GM21515 (cell line): ENCODE results near the gene ZNF837.
"Not testable (repeated sequence)": the region's sequence is repeated elsewhere in the genome, so short reads cannot be mapped to it uniquely, and the experiment has no call there.

ENCODE experiments used
- ATAC-seq: cut with Tn5 transposase; IDR thresholded peaks from one replicate; pipeline ENCODE4 v1.9.1; 2021; ENCODE audit not compliant: unreplicated experiment

ZNF837 gene

GRCh38 chr19:58380662-58381459 is at the start of gene ZNF837:
Gene ZNF837, minus strand, starts transcription at chr19:58381030. Its CDS starts 11,698 bp downstream, at chr19:58369332.
- ATAC-seq, result peak; percentile 72

GRCh38 chr19:58429745-58430144 is 48.9 kb upstream of the ZNF837 start:
- no peak for ATAC-seq

- no peak for ATAC-seq
Measured at GRCh38 chr19:58428617-58429016, 47.8 kb upstream of the ZNF837 start.

GRCh38 chr19:58417071-58417470 is 36.2 kb upstream of the ZNF837 start:
- ATAC-seq, result no peak

- ATAC-seq, result no peak
Measured at GRCh38 chr19:58416604-58417003, 35.8 kb upstream of the ZNF837 start.

GRCh38 chr19:58409010-58409790 is 28.4 kb upstream of the ZNF837 start:
- ATAC-seq, result peak; percentile 19

- peak; percentile 86 for ATAC-seq
Measured at GRCh38 chr19:58408152-58409009, 27.6 kb upstream of the ZNF837 start, which contains the start of gene ZNF584. Gene ZNF584, plus strand, starts transcription at chr19:58408649. Its CDS starts 499 bp downstream, at chr19:58409148.

GRCh38 chr19:58407658-58408151 is 26.9 kb upstream of the ZNF837 start:
- peak; percentile 11 for ATAC-seq

- no peak for ATAC-seq
Measured at GRCh38 chr19:58406818-58407657, 26.2 kb upstream of the ZNF837 start.

- not testable (repeated sequence) for ATAC-seq
Measured at GRCh38 chr19:58403920-58404478, 23.2 kb upstream of the ZNF837 start.

- ATAC-seq, result no peak
Measured at GRCh38 chr19:58401840-58402421, 21.1 kb upstream of the ZNF837 start.

- peak; percentile 96 for ATAC-seq
Measured at GRCh38 chr19:58400916-58401839, 20.3 kb upstream of the ZNF837 start.

- no peak for ATAC-seq
Measured at GRCh38 chr19:58400316-58400915, 19.6 kb upstream of the ZNF837 start.

- ATAC-seq, result no peak
Measured at GRCh38 chr19:58399903-58400302, 19.1 kb upstream of the ZNF837 start.

GRCh38 chr19:58398545-58398944 is 17.7 kb upstream of the ZNF837 start:
- no peak for ATAC-seq

GRCh38 chr19:58398087-58398486 is 17.3 kb upstream of the ZNF837 start:
- ATAC-seq, result no peak

GRCh38 chr19:58397533-58398037 is 16.8 kb upstream of the ZNF837 start:
- no peak for ATAC-seq
